Right forelimb (tissue), 1 donor: ENCODE results near the gene SETD7.

Experiments
- DNase-seq: peaks from one replicate; pipeline ENCODE4 v3.0.0-alpha.2; 2018

The SETD7 gene

DNA sequence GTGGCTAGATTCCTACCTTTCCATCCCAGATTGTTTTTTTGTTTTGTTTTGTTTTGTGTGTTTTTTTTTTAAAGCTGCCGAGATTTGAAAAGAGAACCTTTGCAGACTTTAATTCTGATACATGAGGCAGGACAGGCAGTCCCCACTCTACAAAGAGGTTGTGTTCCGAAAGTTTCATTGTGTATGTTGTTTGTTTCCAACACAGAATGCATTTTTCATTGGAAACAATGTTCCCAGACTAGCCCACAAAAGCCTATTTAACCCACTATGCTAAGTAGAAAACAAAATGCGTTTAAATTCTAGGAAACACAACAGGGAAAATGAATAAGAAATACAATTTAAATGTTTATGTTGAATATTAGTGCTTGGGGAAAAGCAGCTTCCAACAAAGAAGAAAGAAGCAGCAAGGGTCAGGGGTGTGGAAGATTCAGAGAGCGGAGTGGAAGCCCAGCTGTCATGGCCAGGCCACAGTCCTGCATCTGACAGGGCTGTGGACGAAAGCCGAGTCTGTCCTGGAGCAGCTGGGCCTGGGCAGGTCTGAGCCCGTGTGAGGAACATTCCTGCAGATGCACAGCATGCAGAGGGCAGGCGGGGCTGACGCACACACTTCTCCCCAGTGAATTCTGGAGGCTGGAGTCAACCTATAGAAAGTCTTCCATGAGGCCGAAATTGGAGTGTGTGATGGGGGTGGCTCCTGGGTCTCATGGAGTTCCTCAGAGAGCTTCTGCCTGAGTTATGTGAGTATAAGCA is 12.4 kb upstream of the SETD7 start:
- peak; percentile 72 for DNase-seq

DNA sequence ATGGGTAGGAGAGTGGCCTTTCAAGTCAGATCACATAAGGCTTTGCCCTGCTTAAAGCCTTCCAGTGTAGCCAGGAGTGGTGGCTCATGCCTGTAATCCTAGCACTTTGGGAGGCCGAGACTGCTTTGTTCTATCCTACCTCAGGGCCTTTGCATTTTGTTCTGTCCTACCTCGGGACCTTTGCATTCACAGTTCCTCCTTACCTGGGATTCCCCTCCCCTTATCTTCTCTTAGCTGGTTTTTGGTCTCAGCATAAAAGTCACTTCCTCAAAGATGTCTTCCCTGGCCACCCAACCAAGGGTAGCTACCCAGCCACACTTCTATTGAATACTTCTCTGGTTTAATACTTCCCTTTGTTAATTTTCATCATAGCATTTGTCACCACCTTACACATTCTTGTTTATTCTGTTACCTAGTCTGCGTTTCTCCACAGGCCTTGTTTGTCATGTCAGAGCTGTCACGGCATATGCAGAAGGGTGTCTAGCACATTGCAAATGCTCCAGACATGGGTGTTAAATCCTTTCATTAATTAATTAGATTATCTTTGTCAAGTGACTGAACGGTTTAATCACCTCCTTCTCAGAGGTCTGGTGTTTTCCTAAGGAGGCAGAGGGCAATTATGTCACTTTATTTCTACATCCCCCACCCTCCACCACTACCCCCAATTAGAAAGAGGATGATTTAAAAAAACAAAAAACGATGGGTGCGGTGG is 11.3 kb upstream of the SETD7 start:
- DNase-seq: no peak

DNA sequence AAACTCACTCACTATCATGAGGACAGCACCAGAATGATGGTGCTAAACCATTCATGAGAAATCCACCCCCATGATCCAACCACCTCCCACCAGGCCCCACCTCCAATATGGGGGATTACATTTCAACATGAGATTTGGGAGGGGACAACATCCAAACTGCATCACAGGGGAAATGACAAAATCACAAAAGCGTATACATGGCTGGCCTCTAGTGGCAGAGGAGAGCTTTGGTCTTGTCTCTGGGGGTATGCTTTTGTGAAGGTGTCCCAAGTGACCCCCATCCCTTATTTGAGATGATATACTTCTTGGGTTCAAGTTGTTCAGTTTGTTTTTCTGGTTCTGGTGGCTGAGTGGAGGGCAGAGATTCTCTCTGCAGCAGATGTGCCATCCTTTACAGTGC is 8.5 kb upstream of the SETD7 start:
- DNase-seq: no peak

DNA sequence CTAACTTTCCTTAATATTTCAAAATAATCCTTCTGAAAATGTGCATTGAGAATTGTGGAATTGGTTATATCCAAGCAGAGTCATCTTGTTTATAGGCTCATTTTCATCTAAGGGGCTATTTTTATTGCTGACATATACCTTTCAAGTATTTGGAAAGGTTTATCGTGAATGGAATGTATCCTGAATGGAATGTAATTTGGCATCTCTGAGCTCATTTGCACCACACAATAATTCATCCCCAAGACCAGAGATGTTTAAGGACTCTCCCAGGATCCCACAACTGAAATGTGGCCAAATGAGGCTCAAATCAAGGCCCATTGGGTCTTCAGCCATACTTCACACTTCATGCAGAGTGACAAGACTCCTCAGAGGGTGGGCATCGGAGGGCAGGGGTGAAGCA is 7.5 kb upstream of the SETD7 start:
- DNase-seq: no peak

DNA sequence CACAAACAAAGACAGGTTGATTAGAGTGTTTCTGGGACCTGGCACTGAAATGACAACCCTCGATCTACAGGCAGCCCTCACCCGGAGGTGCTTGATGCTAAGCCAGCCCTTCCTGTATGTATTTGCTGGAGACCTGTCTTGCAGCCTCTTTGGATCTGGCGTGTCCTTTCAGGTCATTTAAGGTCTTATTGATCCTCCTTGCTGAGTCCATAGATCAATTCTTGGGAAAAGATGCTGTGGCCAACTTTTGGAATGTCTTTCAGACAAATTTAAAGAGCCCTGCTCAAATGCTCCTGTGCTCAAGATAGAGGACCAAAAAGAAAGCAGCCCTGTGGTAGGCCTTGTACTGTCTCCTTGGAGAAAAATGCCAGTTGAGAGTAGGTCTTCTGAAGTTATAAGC is 6.8 kb upstream of the SETD7 start:
- DNase-seq: no peak

DNA sequence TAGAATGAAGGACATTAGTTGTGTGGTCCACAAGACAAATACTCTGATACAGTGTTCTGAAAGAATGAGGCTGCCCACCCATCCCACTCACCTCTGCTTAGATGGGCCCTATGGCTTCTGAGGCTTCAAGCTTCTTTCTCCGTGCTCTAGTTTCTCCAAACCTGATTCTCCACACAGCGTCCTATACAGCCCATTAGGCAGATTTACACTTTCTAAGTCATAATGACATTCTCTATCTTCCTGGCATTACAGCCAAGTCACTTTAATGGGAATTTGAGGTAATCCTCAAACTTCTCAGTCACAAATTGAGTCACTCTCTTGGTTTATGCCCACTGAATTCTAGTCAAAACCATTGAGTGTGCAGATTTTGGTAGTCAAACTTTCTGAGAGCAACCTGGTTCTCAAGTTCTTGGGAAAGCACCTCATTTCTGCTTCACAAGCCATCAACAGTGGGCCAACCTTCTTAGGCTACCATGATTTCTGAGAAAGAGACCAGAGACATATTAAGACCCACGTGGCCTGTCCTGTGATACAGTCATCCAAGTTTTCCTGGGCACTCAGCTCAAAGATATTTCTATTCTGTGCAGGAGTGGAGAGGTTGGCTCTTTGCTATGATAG is 6.2 kb upstream of the SETD7 start:
- DNase-seq: no peak

DNA sequence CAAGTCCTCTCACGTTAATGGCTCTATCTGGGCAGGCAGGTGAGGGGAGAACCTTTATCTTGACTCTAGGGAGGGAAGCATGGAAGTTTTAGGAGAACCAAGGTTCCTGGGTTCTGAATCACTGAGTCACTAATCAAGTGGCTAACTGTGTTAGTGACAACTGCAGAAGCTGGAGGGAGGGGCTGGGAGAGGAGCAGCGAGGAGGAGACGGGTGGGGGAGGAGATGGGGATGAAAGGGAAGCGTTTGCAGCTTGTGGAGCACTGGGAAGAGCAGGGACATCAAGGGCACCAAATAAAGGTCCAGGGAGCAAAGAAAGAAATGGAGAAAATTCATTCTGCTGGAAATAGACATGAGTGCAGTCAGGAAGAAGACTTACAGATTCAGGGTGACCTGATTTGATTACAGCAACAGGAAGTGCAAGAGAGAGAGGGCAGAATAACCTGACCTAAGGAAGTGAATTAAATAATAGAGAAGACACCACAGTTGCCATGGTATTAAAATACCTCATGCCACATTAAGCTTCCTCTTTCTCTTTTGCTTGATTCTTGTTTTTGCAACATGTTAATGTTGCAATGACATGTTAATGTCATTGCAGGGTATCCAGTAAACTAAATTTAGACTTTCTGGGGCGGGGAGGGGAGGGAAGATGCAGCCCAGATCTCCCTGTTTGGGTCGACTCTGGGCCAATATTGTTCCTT is 4.5 kb upstream of the SETD7 start:
- DNase-seq: no peak

DNA sequence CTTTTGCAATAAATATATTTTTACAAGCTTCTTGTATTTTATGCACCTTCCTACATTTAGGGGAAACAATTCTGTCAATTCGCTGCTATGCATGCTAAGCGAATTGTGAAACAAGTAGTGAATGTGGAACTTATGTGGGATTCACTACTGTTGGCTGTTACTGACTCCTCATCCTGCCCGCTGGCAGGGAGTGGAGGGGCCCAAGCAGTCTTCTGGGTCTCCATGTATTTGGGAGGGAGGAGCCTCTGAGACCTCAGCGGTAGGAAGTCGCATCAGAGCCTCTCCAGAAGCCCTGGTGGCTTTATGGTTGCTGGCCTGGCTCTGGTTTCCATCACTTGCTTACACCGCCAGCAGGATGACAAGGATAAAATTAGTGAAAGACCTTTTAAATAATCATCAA is 3.7 kb upstream of the SETD7 start:
- DNase-seq: no peak

DNA sequence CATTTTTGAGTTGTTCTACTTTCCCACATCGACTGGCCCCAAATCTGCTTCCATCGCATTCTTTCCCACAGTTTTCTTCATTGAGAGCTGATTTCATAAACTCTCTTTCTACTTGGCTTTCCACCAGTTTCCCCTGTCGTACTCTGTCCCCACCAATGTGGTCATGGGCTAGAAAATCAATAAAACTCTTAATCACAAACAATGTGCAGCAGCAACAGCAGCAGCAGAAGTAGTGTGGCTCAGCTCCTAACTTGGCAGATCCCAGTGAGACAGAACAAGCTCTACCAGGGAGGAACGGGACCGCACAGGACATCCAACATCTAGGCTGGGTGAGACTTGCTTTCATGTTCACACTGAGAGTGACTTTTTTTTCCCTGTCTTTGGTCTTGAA is 3.1 kb upstream of the SETD7 start:
- no peak for DNase-seq

DNA sequence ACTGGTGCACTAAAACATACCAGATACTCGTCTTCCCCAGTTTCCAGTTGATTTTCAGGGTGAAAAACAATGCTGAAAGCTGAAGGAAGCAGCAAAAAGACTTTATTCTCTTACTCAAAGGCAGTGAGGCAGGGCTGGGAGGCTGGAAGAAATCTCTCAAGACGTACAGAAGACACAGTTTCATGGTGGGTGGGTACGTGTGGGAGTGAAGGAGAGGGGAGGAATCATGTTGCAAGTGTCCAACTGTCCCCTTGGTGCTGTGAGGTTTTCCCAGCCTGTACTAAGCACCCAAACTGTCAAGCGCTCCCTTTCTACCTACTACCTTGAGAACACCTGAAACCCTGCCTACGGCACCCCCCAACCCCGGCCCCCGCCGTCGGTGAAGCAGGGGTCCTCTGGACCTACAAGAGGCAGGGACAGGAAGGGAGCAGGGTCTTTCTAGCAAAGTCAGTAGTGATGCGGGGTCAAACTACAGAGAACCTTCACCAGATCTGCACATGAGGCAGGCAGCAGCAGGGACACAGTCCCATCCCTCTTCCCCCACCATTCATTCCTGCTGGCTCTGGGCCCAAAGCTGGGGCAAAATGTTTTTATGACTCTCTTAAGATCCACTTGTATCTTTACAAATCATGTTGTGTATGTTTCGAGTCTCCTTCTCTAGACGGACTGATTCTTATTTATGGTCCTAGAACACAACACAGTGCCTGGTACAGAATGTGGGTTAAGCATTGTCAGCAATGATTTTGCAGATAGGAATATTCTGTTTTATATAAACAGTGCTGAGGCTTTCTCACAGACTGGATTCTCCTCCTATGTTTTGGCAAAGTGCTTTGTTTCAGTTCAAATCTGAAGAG is 2.4 kb upstream of the SETD7 start:
- DNase-seq: no peak

DNA sequence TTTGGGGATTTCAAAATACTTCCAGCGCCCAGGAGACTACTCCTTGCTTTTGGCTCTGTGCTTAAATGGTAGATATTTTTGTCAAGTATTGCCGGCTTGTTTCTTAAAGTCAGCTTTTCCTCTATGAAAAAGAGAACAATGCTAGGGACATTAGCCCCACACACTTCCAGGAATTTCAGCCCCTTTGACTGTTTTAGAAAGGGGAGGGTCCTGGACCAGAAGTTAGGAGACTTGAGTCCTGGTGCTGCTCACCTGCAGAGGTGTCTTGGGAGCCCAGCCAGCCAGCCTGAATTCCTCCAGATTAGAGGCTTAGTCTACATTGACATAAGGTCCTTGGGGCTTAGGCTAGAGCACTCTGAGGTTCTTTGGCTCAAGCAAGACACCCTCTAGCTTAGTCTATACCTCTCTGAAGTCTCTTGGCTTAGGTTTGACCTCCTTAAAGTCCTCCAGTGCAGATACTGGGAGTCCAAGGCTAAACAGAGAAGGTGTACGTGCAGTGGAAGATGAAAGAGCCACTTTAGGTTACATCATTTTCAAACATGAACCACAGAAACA is 1.6 kb upstream of the SETD7 start:
- DNase-seq: no peak

DNA sequence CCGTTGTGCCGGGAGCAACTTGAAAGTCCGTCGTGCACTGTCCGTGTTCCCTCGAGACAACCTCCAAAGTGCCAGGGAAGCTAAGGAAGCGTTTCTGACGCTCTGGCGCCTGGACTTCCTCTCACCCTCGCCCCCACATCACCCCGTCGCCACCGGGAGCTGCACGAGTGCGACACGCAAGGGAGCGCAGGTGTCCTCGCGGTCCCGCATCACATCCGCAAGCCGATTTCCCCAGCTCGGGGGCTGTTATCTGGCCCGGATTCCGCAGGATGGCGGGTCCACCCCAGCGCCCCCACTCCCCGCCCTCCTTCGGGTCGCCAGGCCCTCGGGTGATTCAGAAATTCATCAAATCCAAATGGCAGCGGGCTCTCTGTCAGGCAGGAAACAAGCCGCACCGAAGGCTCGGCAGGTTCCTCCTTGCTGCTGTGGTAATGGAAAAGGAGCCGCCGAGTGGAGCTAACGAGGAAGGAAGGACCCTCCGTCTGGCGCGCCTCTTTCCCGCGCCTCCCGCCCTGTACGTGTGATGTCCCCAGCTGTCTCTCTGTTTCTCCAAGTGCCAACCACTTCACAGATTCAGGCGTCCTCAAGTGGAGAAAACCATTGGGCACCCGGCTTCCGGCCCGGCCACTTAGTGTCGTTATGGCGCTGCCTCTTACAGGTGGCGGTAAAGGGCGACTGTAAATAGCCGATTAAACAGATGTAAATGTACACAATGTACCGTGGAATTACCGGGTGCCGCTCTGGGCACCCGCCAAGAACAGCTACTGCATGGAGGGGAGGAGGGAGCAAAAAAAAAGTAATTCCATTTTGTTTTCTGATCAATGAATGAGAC is 921 bp upstream of the SETD7 start:
- peak; percentile 76 for DNase-seq

DNA sequence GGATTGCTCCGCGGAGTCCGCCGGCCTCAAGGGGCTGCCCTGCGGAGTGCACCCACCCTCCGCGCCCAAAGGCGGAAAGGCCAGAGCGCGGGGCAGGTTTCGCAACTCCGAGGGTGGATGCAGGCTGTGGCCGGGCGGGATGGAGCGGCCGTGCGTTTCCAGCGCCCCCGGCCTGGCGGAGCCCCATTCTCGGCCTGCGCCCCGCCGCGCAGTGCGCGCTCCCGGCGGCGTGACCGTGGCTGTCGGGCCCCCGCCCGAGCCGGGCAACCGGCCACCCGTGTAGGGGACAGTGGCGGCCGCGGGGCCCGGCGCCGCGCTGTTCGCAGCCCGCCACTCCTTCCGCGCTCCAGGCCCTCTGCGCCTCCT is 331 bp downstream of the SETD7 start:
- DNase-seq: no peak

DNA sequence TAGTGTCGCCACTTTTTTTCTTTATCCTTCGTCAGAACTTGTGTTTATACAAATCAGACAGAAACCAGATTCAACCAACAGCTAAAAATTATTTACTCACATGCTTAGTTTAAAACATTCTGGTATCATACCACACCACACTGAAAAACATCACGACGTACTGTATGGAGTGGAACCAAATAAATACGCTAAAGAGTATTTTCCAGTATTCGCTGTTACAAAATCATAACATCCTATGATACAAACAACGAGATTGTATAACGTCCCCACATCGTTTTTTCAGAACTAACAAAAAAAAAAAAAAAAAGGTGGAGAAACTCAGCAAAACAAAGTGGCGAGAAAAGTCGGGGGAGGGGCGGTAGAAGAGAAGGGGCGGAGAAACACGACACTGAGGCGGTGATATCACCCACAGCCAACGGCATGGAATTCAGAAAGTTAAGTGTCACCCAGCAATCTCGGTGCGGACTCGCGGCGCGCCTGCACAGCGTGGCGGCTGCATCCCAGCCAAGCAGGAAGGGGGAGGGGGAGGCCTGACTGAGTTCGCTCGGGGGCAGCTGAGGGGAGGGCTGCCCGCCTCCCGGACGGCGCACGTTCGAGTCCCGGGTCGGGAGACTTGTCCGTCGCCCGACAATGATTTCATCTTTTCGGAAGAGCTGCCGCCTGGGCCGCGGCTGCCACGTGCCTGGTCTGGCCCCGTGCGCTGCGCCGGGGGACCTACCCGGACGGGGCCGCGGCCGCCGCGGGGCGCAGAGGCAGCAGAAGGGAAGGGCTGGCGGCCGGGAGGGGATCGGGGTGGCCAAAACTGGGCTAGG is 920 bp downstream of the SETD7 start:
- DNase-seq: peak; percentile 93

DNA sequence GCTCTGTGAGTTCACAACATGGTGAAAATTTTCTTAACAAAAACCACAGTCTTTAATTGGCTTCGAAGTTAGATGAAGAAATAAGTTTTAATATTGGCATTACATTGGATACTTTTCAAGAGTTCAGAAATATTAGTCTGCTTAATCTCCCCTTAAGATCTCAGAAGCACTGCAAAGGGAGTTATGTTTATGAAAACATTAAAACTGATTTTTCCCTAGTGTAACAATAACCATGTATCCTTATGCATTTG is 1.5 kb downstream of the SETD7 start:
- no peak for DNase-seq

DNA sequence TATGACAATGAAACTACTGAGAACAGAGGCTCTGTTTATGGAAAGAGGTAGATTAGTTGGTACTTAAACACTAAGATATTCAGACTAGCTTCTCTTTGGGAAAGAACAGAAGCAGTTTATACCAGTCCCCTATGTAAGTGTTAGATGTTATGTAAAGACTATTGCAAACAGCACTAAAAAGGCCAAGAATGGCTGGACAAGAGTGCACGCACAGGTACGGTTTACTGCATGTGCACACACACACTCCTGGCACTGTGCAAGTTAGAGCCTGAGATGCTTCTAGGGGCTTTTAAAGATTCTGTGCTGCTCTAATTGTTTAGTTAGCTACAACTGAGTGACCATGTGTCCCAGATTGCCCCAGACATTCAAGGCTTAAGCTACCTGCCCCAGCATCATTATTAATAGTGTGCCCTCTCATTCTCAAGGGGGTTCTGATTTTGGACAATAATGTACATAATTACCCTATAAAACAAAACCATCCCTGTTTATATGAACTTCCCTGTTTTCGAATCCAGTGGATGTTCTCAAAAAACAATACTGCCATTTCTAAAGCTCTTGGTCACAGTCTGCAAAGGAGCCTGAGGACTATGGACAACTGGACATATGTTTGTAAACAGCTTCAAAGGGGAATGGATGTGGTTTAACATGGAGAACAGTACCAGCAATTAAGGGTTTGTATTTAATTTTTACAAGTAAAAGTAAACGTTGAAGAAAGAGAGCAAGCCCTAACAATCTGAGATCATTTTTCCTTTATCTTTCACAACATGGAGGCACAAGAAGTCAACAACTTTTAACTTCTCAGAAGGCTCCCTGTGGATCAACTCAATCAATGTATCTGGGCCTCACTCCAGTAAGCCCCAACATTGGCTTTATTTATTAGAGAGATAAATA is 2.0 kb downstream of the SETD7 start:
- DNase-seq: no peak

DNA sequence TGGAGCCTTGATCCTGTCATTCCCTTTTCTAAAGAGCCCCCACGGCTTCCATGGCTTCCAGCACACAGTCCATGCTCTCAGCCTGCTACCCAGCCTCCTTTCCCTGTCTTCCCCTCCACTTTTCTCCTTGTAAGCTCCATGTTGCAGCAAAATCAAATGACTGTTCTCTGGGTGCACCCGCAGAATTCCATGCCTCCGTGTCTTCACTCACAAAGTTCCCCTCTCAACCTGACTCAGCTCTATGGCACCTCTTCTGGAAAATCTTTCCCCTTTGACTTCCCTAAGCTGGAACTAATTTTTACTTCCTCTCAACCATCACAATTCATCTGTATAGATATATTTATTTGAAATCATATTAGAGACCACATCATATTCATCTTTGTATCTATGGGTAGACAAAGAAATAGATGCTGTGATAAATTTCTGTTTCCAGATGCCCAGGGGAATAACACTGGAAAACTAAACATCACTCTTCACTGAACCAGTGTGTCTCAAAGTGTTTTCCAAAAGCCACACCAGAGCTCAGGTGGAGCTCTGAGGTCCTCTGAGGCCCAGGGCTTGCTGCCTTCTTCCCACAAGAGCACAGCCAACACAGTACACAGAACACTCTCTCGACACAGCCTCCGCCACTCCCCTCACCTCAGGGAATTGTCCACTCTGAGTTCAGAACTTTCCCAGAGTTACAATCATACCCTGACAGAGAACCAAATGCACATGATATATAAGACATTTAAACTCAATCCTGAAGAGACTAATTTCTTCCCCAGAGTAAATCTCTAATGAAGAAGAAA is 3.3 kb downstream of the SETD7 start:
- no peak for DNase-seq

DNA sequence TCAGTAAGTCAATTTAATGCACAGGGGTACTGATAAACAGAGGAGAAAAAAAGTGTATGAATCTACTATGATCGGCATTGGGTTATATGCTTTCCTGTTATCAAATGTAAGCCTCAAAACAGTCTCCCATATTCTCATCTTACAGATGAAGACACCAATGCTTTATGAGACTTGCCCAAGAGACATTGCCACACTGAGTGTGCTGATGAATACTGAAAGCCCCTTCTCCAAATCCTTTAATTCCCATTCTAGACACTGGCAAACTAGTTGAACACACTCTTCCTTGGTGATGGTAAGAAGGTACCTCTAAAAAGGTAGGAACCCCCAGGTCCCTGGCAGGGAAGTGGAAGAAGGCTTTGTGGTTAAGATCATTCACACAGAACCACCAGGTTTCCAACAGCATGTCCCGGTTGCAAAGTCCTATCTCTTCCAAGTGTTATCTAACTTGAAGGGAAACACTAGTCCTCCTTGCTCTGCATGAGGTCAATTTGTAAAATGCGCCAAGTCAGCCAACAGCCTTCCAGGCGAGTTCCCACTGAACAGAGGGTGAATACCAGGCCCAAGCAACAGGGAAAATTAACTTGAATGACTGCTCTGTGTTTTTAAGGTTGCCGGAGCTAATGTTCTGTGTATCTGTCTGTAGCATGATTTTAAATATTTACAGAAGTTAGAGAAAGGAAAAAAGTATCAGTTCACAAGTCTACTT is 5.1 kb downstream of the SETD7 start:
- no peak for DNase-seq
